HCT116 (cell line): ENCODE results near the gene SBNO2. TPM values are rescaled to one million over a fixed set of nuclear protein-coding genes. Genes with fewer than 3 reads are reported as not detected.

Source experiments
- ATAC-seq: fragments of 200-7000 bp; cut with Tn5 transposase; 2 replicates; pipeline ENCODE4 v1.9.1; 2020; ENCODE audit warnings: mild to moderate bottlenecking, moderate library complexity
- BruUV-seq: library from RNA; stranded (reverse); fragments of 400-500 nt; replicated peaks from 2 replicates; lab custom pipeline; 2021; lab: Mats Ljungman, UMichigan
- CTCF ChIA-PET: fragments of 300-600 bp; sonication (Branson Sonifier 250); formaldehyde crosslinking; loops from one replicate; lab custom pipeline; 2021; ENCODE audit warnings: antibody characterized with exemption; lab: Charles Lee
- POLR2A ChIA-PET: fragments of 300-600, 350-600 bp; sonication (Branson Sonifier 250); formaldehyde crosslinking; loops from one replicate; lab custom pipeline; 2021; ENCODE audit warnings: antibody characterized with exemption; lab: Charles Lee
- RAD21 ChIA-PET, 2 experiments: fragments of 300-600 bp; sonication (Branson Sonifier 250); formaldehyde crosslinking; loops; one replicate each; lab custom pipeline; 2023; ENCODE audit warnings: low total read pairs in 2 of 2; ENCODE audit not compliant: uncharacterized antibody in 2 of 2, unreplicated experiment in 2 of 2, low non-redundant PET in 1 of 2; lab: Charles Lee
- DNase-seq: peaks from one replicate; pipeline ENCODE4 v3.0.0-alpha.2; 2010; ENCODE audit warnings: low read depth, low spot score
- H2AFZ ChIP-seq: fragments of 200-600 bp; shearing (Covaris generic), sonication (generic); 2 replicates; pipeline ENCODE4 v1.6.1; 2017; ENCODE audit warnings: low read depth, mixed run types, mixed read lengths, antibody characterized with exemption, low read length; ENCODE audit not compliant: poor library complexity, severe bottlenecking
- H3K27ac ChIP-seq: 2 replicates; pipeline ENCODE4 v1.5.1; 2012; ENCODE audit warnings: low read depth, low read length
- H3K27me3 ChIP-seq: fragments of 200-600 bp; sonication (generic); 2 replicates; pipeline ENCODE4 v1.6.1; 2016; ENCODE audit warnings: mixed run types, low read length, mixed read lengths; ENCODE audit not compliant: insufficient read depth
- H3K36me3 ChIP-seq, 2 experiments: fragments of 200-500 bp in 1 of 2; fragments of 200-600 bp in 1 of 2; sonication (Bioruptor generic) in 1 of 2; sonication (generic) in 1 of 2; 2 replicates each; pipeline versions ENCODE4 v1.5.1 to v1.6.1; 2014 to 2016; ENCODE audit warnings: low read length in 2 of 2, inconsistent platforms in 1 of 2, mixed read lengths in 1 of 2, mixed run types in 1 of 2; ENCODE audit not compliant: insufficient read depth in 2 of 2, control insufficient read depth in 1 of 2
- H3K4me1 ChIP-seq, 2 experiments: fragments of 200-600 bp in 1 of 2; sonication (generic) in 1 of 2; 2 replicates each; pipeline versions ENCODE4 v1.5.1 to v1.6.1; 2012 to 2017; ENCODE audit warnings: low read length in 2 of 2, inconsistent platforms in 1 of 2, mild to moderate bottlenecking in 1 of 2, mixed read lengths in 1 of 2, mixed run types in 1 of 2, moderate library complexity in 1 of 2; ENCODE audit not compliant: insufficient read depth in 2 of 2, control insufficient read depth in 1 of 2
- H3K4me2 ChIP-seq: fragments of 200-600 bp; sonication (generic); 2 replicates; pipeline ENCODE4 v1.6.1; 2017; ENCODE audit warnings: mixed run types, low read length, mixed read lengths
- H3K4me3 ChIP-seq, 2 experiments: fragments of 200-600 bp in 1 of 2; sonication (generic) in 1 of 2; replicated peaks in 1 of 2; 2 replicates each; pipeline ENCODE4 v1.5.1; 2011 to 2016; ENCODE audit warnings: low read length in 2 of 2, control low read depth in 1 of 2, low read depth in 1 of 2, mild to moderate bottlenecking in 1 of 2, mixed read lengths in 1 of 2, mixed run types in 1 of 2
- H3K79me2 ChIP-seq: fragments of 200-600 bp; sonication (generic); 2 replicates; pipeline ENCODE4 v1.6.1; 2017; ENCODE audit warnings: mild to moderate bottlenecking, mixed run types, low read length, moderate library complexity, mixed read lengths; ENCODE audit not compliant: insufficient read depth
- H3K9ac ChIP-seq: fragments of 200-600 bp; sonication (generic); 2 replicates; pipeline ENCODE4 v1.6.1; 2016; ENCODE audit warnings: low read length, mixed read lengths
- H3K9me2 ChIP-seq: fragments of 200-600 bp; sonication (generic), shearing (Covaris generic); 2 replicates; pipeline ENCODE4 v1.6.1; 2017; ENCODE audit warnings: mixed run types, mild to moderate bottlenecking, moderate library complexity; ENCODE audit not compliant: insufficient read depth
- H3K9me3 ChIP-seq, 2 experiments: fragments of 200-500 bp in 1 of 2; fragments of 200-600 bp in 1 of 2; sonication (Bioruptor generic) in 1 of 2; sonication (generic) in 1 of 2; 2 replicates each; pipeline ENCODE4 v1.6.1; 2014 to 2017; ENCODE audit warnings: low read length in 2 of 2, mixed read lengths in 2 of 2, inconsistent platforms in 1 of 2, low read depth in 1 of 2, mild to moderate bottlenecking in 1 of 2, mixed run types in 1 of 2, moderate library complexity in 1 of 2; ENCODE audit not compliant: control insufficient read depth in 1 of 2, insufficient read depth in 1 of 2
- H4K20me1 ChIP-seq: fragments of 200-600 bp; sonication (generic), shearing (Covaris generic); 2 replicates; pipeline ENCODE4 v1.6.1; 2017; ENCODE audit warnings: mixed run types, mild to moderate bottlenecking, moderate library complexity; ENCODE audit not compliant: insufficient read depth
- CBX3 ChIP-seq: IDR thresholded peaks from 2 replicates; pipeline ENCODE4 v1.6.1; 2012; ENCODE audit warnings: low read depth
- CEBPB ChIP-seq: IDR thresholded peaks from 2 replicates; pipeline ENCODE4 v1.6.1; 2012; ENCODE audit warnings: low read depth
- ELF1 ChIP-seq: IDR thresholded peaks from 2 replicates; pipeline ENCODE4 v1.6.1; 2012; ENCODE audit warnings: low read depth, borderline replicate concordance
- EZH2 ChIP-seq: fragments of 200-600 bp; sonication (generic); IDR thresholded peaks from 2 replicates; pipeline ENCODE4 v1.6.1; 2017; ENCODE audit warnings: antibody characterized with exemption, mixed run types
- POLR2AphosphoS5 ChIP-seq: IDR thresholded peaks from 2 replicates; pipeline ENCODE4 v1.6.1; 2011; ENCODE audit warnings: mild to moderate bottlenecking, low read depth, low read length, moderate library complexity
- RAD21 ChIP-seq: IDR thresholded peaks from 2 replicates; pipeline ENCODE4 v1.6.1; 2012; ENCODE audit warnings: low read depth, mild to moderate bottlenecking
- SIN3A ChIP-seq: IDR thresholded peaks from 2 replicates; pipeline ENCODE4 v1.6.1; 2012; ENCODE audit warnings: low read depth
- SP1 ChIP-seq: IDR thresholded peaks from 2 replicates; pipeline ENCODE4 v1.6.1; 2012; ENCODE audit warnings: low read depth
- ZFX ChIP-seq: fragments of 450-650 bp; IDR thresholded peaks from 2 replicates; pipeline ENCODE4 v1.6.1; 2017
- intact Hi-C: fragments of 100-400 bp; cut with micrococcal nuclease; formaldehyde crosslinking; loops from 2 replicates; pipeline ENCODE4 v1.10.0; 2022
- total RNA-seq: library from RNA; stranded (reverse); gene quantifications from one replicate; pipeline ENCODE4 v1.2.1, GENCODE V29; 2021; ENCODE audit not compliant: unreplicated experiment

The SBNO2 gene
- total RNA-seq, 1 experiment from 2014 or later: 66.4 TPM

GRCh38 chr19:1073956-1074517 lies 100.0 kb downstream of the SBNO2 start:
- intact Hi-C loops: no loop called here
- H3K9me2 ChIP-seq: no peaks in the 10 kb centered on the region

GRCh38 chr19:1073063-1073955 lies 100.8 kb downstream of the SBNO2 start:
- H3K27me3 ChIP-seq: no peaks in the 10 kb centered on the region
- ATAC-seq (no peak), DNase-seq (no peak)
- H3K4me3 ChIP-seq: no peak overlapping the region
- BruUV-seq: no TSS peak
- H3K9ac ChIP-seq: no peak overlapping the region
- no peaks in the 10 kb centered on the region for H3K9me2 ChIP-seq
- no peaks in the 10 kb centered on the region for H4K20me1 ChIP-seq
- TF ChIP-seq SP1: no peak
- TF ChIP-seq SIN3A: no peak
- TF ChIP-seq CEBPB: no peak
- TF ChIP-seq EZH2: no peak
- TF ChIP-seq ZFX: no peak
- no peak for TF ChIP-seq POLR2AphosphoS5
- TF ChIP-seq ELF1: no peak
- no peak overlapping the region for H2AFZ ChIP-seq
- H3K36me3 ChIP-seq: peaks cover 0 to 10% of the 10 kb centered on the region in 2 experiments; a peak in 1 of 4 replicates
- H3K4me2 ChIP-seq: no peak overlapping the region
- no peak overlapping the region; the same call in 1 of the 2 replicates for H3K27ac ChIP-seq
- POLR2A ChIA-PET: no interaction called here
- CTCF ChIA-PET: no interaction called here
- RAD21 ChIA-PET: no interaction called here
- intact Hi-C loops: no loop called here
- peaks cover 7 to 29% of the 10 kb centered on the region in 2 experiments for H3K4me1 ChIP-seq
- peaks cover 6% of the 10 kb centered on the region; the same call in 1 of the 2 replicates for H3K79me2 ChIP-seq
- no peaks in the 10 kb centered on the region for H3K9me3 ChIP-seq

More at GRCh38 chr19:1073956-1074517, 100.0 kb downstream of the SBNO2 start:
- CTCF ChIA-PET: interaction anchor here (1.4 to 4.9 kb wide), 2 partner anchors 9 to 90 kb away, joined by 3 to 20 read pairs; partner anchors contain the start of gene WDR18
- no peaks in the 10 kb centered on the region for H3K9me3 ChIP-seq
- no peak for DNase-seq
- H3K36me3 ChIP-seq: peaks cover 0 to 7% of the 10 kb centered on the region in 2 experiments; a peak in 1 of 4 replicates
- POLR2A ChIA-PET: interaction anchor here (1.2 kb wide), 1 partner anchor 8 kb away, joined by 8 read pairs; no protein-coding TSS in a partner anchor
- H3K27ac ChIP-seq: peak overlapping the region; percentile 50; the same call in 1 of the 2 replicates
- RAD21 ChIA-PET: no interaction called here
- no peak overlapping the region for H2AFZ ChIP-seq
- peak overlapping the region in 1 of 2 experiments; percentile 22; a peak in 2 of 4 replicates for H3K4me3 ChIP-seq
- TF ChIP-seq RAD21 (no peak), CBX3 (no peak)
- H3K79me2 ChIP-seq: no peaks in the 10 kb centered on the region; the same call in 1 of the 2 replicates
- BruUV-seq: no TSS peak
- no peak; the same call in 1 of the 2 replicates for ATAC-seq
- no peaks in the 10 kb centered on the region for H4K20me1 ChIP-seq
- peaks cover 7 to 23% of the 10 kb centered on the region in 2 experiments for H3K4me1 ChIP-seq
- no peak overlapping the region for H3K9ac ChIP-seq
- no peaks in the 10 kb centered on the region for H3K27me3 ChIP-seq
- H3K4me2 ChIP-seq: peak overlapping the region; percentile 47
